PC-3 (cell line): ENCODE measurements around the gene ACOT11. TPM values are rescaled to one million over a fixed set of nuclear protein-coding genes. Genes with fewer than 3 reads are reported as not detected.
A peak's percentile ranks its signal among the peaks of the same experiment; 100 is the strongest.

Source experiments
- ATAC-seq: fragments of 200-7000 bp; cut with Tn5 transposase; 2 replicates; pipeline ENCODE4 v1.9.1; 2020; ENCODE audit warnings: mild to moderate bottlenecking, moderate library complexity
- BruUV-seq: library from RNA; stranded (reverse); fragments of 400-500 nt; replicated peaks from 2 replicates; lab custom pipeline; 2021; lab: Mats Ljungman, UMichigan
- CTCF ChIA-PET: fragments of 300-600 bp; sonication (Branson Sonifier 250); formaldehyde crosslinking; loops from one replicate; lab custom pipeline; 2022; ENCODE audit warnings: antibody characterized with exemption; lab: Charles Lee
- POLR2A ChIA-PET: fragments of 300-600 bp; sonication (Branson Sonifier 250); formaldehyde crosslinking; loops from one replicate; lab custom pipeline; 2022; ENCODE audit warnings: antibody characterized with exemption; ENCODE audit not compliant: unreplicated experiment; lab: Charles Lee
- DNase-seq: peaks from one replicate; pipeline ENCODE4 v3.0.0-alpha.2; 2015
- H2AFZ ChIP-seq: fragments of 300-600 bp; sonication (generic); 2 replicates; pipeline ENCODE4 v1.6.0; 2016; ENCODE audit warnings: antibody characterized with exemption, low read length
- H3F3A ChIP-seq: fragments of 300-600 bp; sonication (generic); one replicate; pipeline ENCODE4 v1.6.0; 2017; ENCODE audit warnings: antibody characterized with exemption, low read length, control low read depth, mild to moderate bottlenecking; ENCODE audit not compliant: unreplicated experiment
- H3K27ac ChIP-seq: fragments of 300-600 bp; sonication (generic); 2 replicates; pipeline ENCODE4 v1.5.1; 2016; ENCODE audit warnings: mild to moderate bottlenecking, low read length
- H3K27me3 ChIP-seq: fragments of 300-600 bp; sonication (generic); 2 replicates; pipeline ENCODE4 v1.6.1; 2016; ENCODE audit warnings: low read length, mixed read lengths
- H3K36me3 ChIP-seq: fragments of 300-600 bp; sonication (generic); 2 replicates; pipeline ENCODE4 v1.6.1; 2016; ENCODE audit warnings: low read depth, mixed run types, low read length, mixed read lengths
- H3K4me1 ChIP-seq: fragments of 300-600 bp; sonication (generic); 2 replicates; pipeline ENCODE4 v1.5.1; 2016; ENCODE audit warnings: low read length; ENCODE audit not compliant: insufficient read depth
- H3K4me2 ChIP-seq: fragments of 300-600 bp; sonication (generic); 2 replicates; pipeline ENCODE4 v1.6.0; 2016; ENCODE audit warnings: low read length
- H3K4me3 ChIP-seq: fragments of 300-600 bp; sonication (generic); 2 replicates; pipeline ENCODE4 v1.5.1; 2016; ENCODE audit warnings: mild to moderate bottlenecking, low read length, mixed read lengths
- H3K79me2 ChIP-seq: fragments of 300-600 bp; sonication (generic); 2 replicates; pipeline ENCODE4 v1.6.1; 2017; ENCODE audit warnings: low read length, mixed read lengths
- H3K9ac ChIP-seq: fragments of 300-600 bp; sonication (generic); 2 replicates; pipeline ENCODE4 v1.6.0; 2016; ENCODE audit warnings: mild to moderate bottlenecking, low read length
- H3K9me2 ChIP-seq: fragments of 300-600 bp; sonication (generic); replicated peaks from 2 replicates; pipeline ENCODE4 v1.6.1; 2016; ENCODE audit warnings: mixed run types, low read length, mixed read lengths
- H3K9me3 ChIP-seq: fragments of 300-600 bp; sonication (generic); 2 replicates; pipeline ENCODE4 v1.6.1; 2016; ENCODE audit warnings: low read length, mixed read lengths
- H4K20me1 ChIP-seq: fragments of 300-600 bp; sonication (generic); 2 replicates; pipeline ENCODE4 v1.6.1; 2016; ENCODE audit warnings: low read length, mixed read lengths
- CTCF ChIP-seq: fragments of 300-600 bp; sonication (generic); conservative IDR thresholded peaks from 2 replicates; pipeline ENCODE4 v1.5.1; 2017; ENCODE audit warnings: antibody characterized with exemption, low read depth, mild to moderate bottlenecking, low read length
- EZH2 ChIP-seq: fragments of 300-600 bp; sonication (generic); IDR thresholded peaks from one replicate; pipeline ENCODE4 v1.6.1; 2017; ENCODE audit warnings: antibody characterized with exemption, mild to moderate bottlenecking, low read length; ENCODE audit not compliant: unreplicated experiment
- EZH2phosphoT487 ChIP-seq: fragments of 300-600 bp; sonication (generic); IDR thresholded peaks from 2 replicates; pipeline ENCODE4 v1.6.1; 2018; ENCODE audit warnings: mild to moderate bottlenecking, antibody characterized with exemption, low read length, borderline replicate concordance
- intact Hi-C: fragments of 100-400 bp; cut with micrococcal nuclease; formaldehyde crosslinking; loops from 2 replicates; pipeline ENCODE4 v1.9.0; 2023
- total RNA-seq: library from RNA; depleted of rRNA; stranded (reverse); fragments of >200 nt; gene quantifications from 2 replicates; pipeline ENCODE4 v1.2.3, GENCODE V29; 2014

The ACOT11 gene
- total RNA-seq, 1 experiment from 2014 or later = 5.0 TPM

GRCh38 chr1:54604572-54605370 is 56.7 kb downstream of the ACOT11 start:
- Histone ChIP-seq H3K27ac (no peak overlapping the region), H3K27me3 (no peaks in the 10 kb centered on the region), H3F3A (no peaks in the 10 kb centered on the region), H3K4me3 (no peak overlapping the region), H3K79me2 (no peaks in the 10 kb centered on the region), H4K20me1 (no peaks in the 10 kb centered on the region), H3K9me3 (no peaks in the 10 kb centered on the region), H3K9me2 (no peaks in the 10 kb centered on the region), H3K9ac (no peak overlapping the region), H3K4me2 (no peak overlapping the region), H3K36me3 (no peaks in the 10 kb centered on the region), H2AFZ (no peak overlapping the region), H3K4me1 (peaks cover 5% of the 10 kb centered on the region; the same call in 1 of the 2 replicates)
- ChIA-PET POLR2A (no interaction called here), CTCF (no interaction called here)
- TF ChIP-seq EZH2 = no peak
- no peak for TF ChIP-seq CTCF
- no peak for TF ChIP-seq EZH2phosphoT487
- BruUV-seq = no TSS peak
- ATAC-seq = no peak; the same call in 1 of the 2 replicates
- peak; percentile 23 for DNase-seq
- intact Hi-C loops = no loop called here

- Histone ChIP-seq H3K79me2 (no peaks in the 10 kb centered on the region), H3K36me3 (no peaks in the 10 kb centered on the region), H3K27me3 (no peaks in the 10 kb centered on the region), H2AFZ (no peak overlapping the region), H4K20me1 (no peaks in the 10 kb centered on the region), H3F3A (no peaks in the 10 kb centered on the region), H3K27ac (no peak overlapping the region), H3K9me3 (no peaks in the 10 kb centered on the region), H3K4me1 (peaks cover 5% of the 10 kb centered on the region; the same call in 1 of the 2 replicates), H3K9me2 (no peaks in the 10 kb centered on the region), H3K4me2 (no peak overlapping the region), H3K9ac (no peak overlapping the region), H3K4me3 (no peak overlapping the region)
- no TSS peak for BruUV-seq
- POLR2A ChIA-PET = no interaction called here
- DNase-seq (no peak), ATAC-seq (no peak)
- TF ChIP-seq CTCF = no peak
- no peak for TF ChIP-seq EZH2
- TF ChIP-seq EZH2phosphoT487 = no peak
- intact Hi-C loops = no loop called here
- CTCF ChIA-PET = no interaction called here
Measured at GRCh38 chr1:54606096-54606989, 58.3 kb downstream of the ACOT11 start.
